ENCODE data around the gene TMEM72. TPM values are rescaled to one million over a fixed set of nuclear protein-coding genes. Genes with fewer than 3 reads are reported as not detected.

Gene TMEM72
- polyA plus RNA-seq, 4 donors = 67.6 to 74.5 (median 71.0) TPM

DNA sequence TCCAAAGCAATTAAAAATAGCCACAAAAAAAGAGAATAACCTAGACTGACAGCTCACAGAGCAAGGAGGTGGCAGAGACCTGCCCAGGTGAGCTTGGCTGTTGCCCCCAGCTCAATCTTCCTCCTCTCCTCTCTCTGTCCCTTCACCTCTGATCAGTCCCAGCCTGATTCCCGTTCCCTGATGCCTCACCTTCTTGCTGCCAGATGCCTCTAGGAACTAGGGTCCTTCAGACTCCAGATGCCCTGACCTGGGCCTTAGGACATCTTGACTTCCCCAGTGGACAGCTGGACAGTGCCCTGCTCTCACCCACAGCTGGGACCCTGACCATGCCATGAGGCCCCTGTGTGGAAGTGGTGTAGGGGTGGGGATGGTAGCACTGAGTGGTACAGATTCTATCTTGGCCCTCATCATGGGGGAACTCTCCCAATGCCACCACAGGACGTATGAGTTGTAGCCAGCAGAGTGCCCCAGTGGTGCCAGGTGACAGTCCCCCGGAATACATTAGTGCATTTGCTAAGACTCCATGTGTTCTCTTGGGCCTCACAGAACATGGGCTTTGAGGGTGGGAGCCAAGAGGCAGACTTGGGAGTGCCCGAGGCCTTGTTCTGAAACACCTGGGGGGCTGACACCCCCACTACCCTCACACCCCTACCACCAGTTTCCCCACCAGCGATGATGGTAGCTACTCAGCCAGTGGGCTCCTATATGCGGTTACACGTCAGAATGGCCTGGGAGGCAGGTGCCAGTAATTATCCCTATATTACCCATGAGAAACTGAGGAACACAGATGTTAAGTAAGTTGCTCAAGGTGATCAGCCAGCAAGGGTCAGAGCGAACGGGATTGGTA, 65.4 kb downstream of the TMEM72 start:
- no peak for DNase-seq (ENCODE audit: low read depth in 4 of 4, low spot score in 3 of 4)

DNA sequence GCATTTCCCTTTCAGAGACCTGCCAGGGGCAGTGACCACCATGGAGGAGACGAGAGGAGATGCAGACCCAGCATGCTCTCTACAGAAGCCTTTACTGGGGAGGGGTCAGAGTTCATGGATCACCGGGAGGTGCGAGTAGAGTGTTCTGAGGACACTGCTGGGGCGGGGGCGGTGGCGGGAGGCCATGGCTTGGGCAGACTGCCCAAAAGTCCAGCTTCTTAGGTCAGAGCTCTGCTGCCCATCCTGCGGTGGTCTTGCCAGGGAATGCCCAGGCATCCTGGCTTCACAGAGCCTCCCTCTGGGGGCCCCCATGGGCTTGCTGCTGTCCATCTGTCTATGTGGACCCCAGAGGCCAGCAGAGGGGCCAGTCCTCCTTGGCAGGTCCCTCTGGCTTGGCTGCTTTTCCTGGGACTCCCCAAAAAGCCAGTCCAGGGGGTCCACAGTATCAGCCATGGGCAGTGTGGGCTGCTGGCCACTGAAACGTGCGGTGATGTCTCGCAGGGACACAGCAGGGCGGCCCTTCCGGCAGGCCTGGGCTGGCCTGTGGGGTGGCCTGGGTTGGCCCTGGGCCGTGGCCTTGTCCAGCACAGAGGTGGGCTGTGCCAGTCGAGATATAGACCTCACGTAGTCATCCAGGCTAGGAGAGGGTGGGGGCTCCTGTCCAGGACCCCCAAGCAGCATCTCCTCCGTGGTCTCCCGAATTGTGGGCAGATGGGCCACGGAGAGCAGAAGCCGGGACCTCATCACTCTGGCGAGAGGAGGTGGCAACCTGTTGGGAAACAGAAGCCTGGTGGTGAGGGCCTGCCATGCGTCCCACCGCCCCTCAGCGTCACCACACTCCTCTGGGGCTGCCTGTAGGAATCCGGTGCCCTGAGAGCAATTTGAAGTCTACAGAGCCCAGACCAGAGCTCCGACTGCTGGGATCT, 66.4 kb downstream of the TMEM72 start:
- no peak for DNase-seq (ENCODE audit: low read depth in 4 of 4, low spot score in 3 of 4)

DNA sequence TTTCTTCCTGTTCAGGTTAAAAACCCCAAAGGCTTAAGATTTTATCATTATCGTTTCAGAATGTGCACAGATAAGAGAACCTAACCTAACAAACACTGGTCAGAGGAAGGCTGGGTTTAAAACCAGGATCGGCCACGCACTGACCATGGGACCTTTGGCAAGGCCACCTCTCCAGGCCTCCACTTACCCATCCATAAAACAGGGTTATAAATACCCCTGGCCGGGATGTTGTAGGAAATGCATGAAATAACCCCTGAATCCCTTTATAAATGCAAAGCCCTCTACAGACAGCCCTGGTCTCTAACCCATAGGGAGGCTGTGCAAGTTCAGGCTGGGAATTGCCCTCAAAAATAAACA, 67.1 kb downstream of the TMEM72 start:
- no peak for DNase-seq (ENCODE audit: low read depth in 4 of 4, low spot score in 3 of 4)

DNA sequence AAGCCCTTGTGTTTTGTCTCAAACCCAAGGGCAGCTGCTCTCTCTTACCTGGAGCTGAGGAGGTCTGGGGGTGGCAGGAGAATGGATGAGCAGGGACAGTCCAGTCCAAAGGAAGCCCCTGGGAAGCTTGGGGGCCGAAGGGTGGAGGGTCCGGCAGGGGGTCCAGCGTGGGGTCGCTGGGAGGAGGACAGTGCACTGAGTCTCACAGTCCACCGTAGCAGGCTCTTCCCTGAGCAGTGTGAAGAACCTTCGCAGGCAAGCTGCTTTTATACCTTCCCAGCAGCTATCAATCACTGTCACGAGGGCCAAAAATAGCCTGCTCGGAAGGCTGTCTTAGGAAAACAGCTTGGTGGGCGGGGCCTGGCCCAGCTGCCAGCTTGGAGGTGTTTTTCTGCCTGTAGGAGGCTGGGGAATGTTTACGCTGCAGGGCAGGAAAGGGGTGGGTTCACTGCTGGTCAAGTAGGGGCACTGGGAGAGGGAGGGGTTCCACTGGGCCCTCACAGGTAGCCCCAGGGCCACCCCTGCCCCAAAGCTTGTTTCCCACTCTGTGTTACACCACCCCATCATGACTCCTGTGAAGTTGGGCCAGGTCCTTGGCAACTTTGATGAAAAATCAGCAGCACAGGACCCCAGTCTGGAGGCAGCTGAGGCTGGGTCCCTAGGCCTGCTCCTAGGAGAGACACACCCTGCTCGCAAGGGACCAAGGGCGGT, 67.6 kb downstream of the TMEM72 start, which contains the start of gene DEPP1:
Gene DEPP1 (minus strand): TSS at position 240 of the 711 bp plus-strand sequence. CDS start 779 bp downstream, outside the sequence.
- DNase-seq (ENCODE audit: low read depth in 4 of 4, low spot score in 3 of 4) = peak; percentile 91 to 95 (median 94)

DNA sequence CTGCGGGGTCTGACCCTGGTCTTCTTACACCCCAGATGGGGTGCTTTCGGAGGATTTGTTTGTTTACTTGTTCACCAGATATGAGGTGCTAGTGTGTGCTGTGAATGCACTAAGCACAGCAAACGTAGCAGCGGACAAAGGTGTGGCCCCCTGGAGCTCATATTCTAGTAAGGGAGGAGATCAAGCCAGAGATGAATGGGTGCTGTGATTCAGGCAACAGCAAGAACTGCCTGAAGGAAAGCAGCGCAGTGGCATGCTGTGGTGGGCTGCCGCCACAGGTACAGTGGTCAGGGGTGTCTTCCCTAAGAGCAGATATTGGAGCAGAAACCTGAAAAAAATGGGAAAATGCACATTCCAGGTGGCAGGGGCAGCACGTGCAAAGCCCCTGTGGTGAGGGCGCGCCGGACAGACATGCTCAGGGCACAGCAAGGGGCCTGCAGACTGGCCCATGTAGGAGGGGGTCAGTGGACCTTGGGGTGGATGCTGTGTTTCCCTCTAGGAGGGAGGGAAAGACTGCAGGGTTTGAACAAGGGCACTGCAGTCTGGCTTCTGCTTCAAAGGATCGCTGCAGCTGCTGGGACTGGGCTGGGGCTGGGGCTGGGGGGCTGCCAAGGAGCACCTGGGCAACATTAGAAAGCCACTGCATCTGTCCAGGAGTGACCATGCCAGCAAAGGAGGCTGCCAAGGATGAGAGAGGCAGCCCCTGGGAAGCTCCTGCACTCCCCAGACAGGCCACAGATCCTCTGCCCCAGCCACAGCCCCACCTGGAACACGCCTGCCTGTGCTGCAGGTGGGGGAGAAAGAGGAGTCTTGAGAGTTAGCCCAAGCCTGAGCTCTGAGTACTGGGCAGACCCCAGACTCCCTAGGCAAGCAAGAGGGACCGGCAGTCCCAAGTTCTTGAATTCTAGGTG, 68.4 kb downstream of the TMEM72 start:
- DNase-seq (ENCODE audit: low read depth in 4 of 4, low spot score in 3 of 4) = no peak

DNA sequence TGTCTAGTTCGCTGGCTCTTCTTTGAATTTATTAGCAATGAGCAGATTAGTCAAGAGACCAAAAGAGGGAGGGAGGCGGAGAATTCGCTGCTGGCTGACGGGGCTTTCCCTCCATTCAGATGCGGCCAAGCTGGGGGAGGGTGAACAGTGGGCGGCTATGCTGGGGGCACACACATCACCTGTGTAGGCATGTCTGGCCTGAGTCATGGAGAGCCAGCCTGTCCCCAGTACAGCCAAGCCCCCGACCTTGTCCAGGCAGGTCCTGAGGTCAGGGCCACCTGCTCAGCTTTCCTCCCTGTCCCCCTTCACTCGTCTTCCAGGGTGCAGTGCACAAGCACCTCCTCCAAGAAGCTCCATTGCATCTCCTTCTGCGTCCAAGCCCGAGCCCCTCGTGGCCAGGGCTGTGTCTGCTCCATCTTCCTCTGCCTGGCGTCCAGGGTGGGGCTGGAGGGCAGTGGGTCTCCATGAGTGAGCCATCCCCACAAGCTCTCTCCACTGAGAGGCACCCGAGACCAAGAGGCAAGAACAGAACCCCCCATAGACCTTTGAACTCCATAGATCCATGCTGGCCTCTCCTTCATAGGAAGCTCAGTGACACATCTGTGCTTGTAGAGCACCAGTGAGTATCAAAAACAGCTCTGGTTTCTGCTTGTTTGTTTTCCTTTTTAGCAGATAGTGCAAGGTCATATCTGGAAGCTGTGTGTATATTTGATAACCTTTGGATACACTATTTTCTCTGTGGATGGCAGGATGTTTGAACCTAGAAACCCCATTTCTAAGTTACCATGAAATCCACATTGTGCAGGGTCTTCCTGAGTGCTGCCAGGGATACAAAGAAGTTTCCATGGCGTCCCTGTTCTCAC, 69.4 kb downstream of the TMEM72 start:
- DNase-seq (ENCODE audit: low read depth in 4 of 4, low spot score in 3 of 4) = no peak

DNA sequence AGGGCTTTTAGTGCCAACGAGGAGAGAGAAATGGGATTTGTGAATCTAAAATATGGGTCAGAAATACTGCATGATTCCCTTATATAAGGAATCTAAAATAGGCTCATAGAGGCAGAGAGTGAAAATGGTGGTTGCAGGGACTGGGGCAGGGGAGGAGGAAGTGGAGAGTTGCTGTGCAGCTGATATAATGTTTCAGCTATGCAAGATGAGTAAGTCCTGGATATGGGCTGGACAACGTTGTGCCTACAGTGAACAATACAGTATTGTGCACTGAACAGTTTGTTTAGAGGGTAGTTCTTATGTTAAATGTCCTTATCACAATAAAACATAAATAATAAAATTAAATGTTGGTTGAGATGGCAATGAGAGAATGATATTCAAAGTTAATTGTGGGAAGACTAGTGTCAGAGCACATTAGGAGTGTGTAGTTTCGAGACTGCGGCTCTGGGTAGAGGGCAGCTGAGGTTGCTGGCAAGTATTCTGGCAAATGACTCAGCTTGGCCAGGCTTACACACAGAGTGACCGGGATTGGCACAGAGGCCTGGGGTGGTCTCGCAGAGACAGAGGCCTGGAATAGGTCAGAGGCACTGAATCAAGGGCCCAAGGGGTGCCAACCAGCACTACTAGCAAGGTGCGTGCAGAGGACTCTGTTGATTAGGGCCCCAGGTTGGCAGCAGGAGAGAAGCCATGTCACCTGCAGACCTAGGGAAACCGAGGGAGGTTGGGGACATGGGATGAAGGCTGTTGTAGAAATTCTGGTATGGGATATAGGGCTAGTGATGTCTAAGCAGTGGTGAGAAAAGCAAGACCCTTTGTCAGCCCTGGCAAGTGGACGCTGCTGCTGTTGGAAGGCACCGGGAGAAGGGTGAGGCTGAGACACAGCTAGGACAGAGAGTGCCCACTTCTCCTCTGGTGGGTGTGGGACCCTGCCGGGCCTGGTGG, 70.3 kb downstream of the TMEM72 start:
- no peak for DNase-seq (ENCODE audit: low read depth in 4 of 4, low spot score in 3 of 4)

DNA sequence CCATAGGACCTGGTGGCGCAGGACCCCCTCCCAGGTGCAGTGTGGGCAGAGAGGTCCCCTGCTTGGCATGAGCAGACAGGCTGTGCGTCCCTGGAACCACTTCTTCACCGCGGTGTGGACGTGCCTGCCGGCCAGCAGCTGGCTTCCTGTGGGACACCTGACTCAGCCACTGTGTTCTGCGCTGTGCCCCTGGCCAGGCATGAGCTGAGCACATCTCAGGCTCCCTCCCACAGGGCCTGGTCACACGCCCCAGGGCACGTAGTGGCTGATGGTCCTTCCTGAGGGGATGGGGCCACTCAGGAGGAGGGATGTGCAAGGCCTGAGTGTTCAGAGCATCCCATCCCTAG, 71.0 kb downstream of the TMEM72 start:
- DNase-seq (ENCODE audit: low read depth in 4 of 4, low spot score in 3 of 4) = no peak

DNA sequence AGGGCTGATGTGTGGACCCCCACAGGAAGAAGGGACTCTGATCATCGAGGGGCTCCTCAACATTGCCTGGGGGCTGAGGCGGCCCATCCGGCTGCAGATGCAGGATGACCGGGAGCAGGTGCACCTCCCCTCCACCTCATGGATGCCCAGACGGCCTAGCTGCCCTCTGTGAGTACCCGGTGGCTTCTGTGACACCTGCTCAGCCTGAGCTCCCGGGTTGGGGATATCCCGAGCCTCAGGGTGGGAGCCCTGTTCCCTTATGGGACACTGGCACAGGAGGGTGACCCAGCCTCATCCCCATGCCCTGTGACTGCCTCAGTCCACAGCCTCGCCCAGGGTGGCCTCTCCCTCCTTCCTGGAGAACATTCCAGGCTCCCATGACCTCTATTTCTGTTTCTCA, 71.4 kb downstream of the TMEM72 start:
- DNase-seq (ENCODE audit: low read depth in 4 of 4, low spot score in 3 of 4) = no peak

DNA sequence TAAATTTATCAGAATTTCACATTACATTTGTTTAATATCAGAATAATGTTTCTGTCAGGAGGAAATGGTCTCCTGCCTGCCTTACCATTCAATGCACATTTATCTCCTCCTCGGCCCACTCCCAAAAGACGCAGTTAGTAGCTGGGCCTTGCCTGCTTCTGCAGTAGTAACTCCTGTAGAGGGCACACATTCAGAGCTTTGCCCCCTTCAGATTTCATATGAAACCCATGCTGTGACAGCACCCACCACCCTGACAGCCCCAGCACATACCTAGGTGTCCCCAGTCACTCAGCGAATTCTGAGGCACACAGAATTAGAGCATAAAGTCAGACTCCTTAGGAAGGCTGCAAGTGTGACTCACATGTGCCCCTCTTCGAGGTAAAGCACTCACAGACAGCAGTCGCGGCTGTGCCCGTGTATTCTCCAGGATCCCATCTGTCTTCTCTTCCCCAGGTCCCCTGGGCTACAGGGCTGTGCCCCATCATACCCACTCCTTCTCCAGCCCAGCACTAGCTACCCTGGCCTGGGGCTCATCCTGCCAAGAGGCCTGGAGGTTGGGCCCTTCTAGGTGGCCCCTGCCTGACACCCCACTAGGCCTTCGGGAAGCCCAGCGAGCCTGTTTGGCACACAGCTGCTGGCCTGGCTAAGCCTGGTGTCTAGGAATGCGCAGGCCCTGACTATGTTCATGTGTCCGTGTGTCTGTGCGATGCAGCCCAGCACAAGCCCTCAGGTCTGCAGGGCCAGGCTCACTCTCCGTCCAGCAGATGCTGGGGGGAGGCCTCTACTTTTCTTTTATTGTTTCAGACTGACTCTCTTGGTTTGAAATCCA, 72.1 kb downstream of the TMEM72 start:
- DNase-seq (ENCODE audit: low read depth in 4 of 4, low spot score in 3 of 4) = no peak

DNA sequence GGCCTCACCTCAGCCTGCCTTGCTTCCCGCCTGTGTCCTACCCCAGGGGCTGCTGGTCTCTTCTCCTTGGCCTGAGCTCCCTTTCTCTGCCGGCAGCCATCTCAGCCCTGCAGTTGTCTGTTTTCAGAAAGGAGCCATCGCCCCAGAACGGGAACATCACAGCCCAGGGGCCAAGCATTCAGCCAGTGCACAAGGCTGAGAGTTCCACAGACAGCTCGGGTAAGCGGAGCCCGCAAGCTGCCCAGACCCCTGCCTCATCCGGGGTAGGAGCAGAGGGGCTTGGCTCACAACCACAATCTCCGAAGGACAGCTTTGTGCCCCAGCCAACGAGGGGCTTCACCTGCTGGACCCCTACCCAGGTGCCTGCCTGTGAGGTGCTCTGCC, 72.8 kb downstream of the TMEM72 start:
- DNase-seq (ENCODE audit: low read depth in 4 of 4, low spot score in 3 of 4) = no peak

DNA sequence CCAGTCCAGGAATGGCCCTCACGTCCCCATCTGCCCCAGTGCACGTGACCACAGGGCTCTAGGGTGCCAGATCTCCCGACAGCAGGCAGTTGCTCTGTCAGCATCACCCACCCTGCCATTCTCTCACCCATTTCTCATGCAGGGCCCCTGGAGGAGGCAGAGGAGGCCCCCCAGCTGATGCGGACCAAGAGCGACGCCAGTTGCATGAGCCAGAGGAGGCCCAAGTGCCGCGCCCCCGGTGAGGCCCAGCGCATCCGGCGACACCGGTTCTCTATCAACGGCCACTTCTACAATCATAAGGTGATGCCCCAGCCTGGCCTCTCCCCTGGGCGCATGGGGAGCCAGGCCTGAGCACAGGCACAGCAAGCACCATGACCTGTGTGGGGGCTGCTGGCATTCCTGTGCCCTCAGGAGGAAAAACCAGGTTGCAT, 73.5 kb downstream of the TMEM72 start:
- no peak for DNase-seq (ENCODE audit: low read depth in 4 of 4, low spot score in 3 of 4)

DNA sequence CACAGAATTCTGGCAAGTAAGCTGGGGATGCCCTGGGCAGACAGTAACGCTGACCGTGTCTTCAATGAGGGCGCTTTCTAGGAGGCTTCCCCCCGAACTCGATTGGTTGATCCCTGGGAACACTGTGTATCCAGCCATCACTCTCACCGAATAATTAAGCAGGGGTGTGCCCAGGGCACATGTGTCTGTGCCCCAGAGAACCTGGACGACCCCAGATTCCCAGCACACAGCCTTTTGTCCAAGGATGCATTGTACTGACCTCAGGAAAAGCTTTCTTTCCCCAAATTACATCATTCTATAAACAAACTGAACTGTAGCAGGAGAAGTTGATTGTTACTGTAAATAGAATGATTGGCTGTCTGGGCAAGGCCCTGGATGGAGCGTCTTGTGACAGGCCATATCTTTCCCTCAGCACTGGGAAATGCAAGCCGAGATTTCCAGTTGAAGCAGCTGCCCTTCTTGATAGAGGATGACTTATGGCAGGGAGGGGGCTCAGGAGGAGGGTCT, 74.1 kb downstream of the TMEM72 start:
- DNase-seq (ENCODE audit: low read depth in 4 of 4, low spot score in 3 of 4) = no peak

DNA sequence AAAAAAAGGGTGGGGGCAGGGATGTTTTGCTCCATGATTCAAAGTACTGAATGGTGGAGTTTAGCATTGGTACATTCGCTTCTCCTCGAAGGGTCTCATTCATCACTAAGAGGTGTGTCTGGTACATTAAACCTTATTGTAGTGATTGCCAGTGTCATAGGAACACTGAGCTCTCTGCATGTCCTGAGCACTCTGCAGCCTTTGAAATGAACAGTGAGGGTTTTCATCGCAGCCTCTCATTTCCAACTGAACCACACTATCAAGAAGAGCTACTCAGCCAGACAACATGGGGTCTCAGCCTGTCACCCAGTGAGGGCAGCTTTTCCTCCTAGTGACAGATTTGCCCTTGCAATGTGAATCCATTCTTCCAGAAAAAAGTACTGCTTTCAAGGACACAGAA, 75.0 kb downstream of the TMEM72 start:
- DNase-seq (ENCODE audit: low read depth in 4 of 4, low spot score in 3 of 4) = no peak
